ENCODE measurements around the gene LY6G6D. TPM values are rescaled to one million over a fixed set of nuclear protein-coding genes. Genes with fewer than 3 reads are reported as not detected.
A peak's percentile ranks its signal among the peaks of the same experiment; 100 is the strongest.

The LY6G6D gene
- total RNA-seq, 1 donor from 2014 or later, result 1.5 TPM

DNA sequence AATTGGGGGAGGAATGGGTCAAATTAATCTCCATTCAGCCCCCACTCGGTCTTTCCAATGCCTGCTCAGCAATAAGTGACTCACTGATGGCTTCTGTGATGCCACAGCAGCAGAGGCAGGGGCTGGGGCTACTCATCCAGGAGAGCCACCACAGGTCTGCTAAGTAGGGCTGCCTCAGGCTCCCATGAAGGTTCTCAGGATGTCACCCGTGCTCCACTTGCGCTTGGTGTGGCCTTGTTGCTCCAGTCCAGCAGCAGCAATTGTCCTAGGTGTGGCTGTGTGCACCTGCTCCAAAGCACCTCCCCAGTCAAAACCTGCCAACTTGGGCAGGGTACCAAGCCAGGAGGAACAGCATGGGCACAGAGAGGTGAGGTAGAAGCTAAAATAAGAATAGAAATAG is 7.0 kb downstream of the LY6G6D start:
- Mint-ChIP-seq H3K4me3 (no peak overlapping the region), H3K36me3 (peaks cover 17% of the 10 kb centered on the region), H3K27ac (no peak overlapping the region), H3K4me1 (ENCODE audit: unreplicated experiment) (peaks cover 34% of the 10 kb centered on the region), H3K9me3 (peaks cover 5% of the 10 kb centered on the region), H3K27me3 (no peaks in the 10 kb centered on the region)
- no peak for DNase-seq (ENCODE audit: extremely low spot score, unreplicated experiment)
- TF ChIP-seq, protein P1, sequence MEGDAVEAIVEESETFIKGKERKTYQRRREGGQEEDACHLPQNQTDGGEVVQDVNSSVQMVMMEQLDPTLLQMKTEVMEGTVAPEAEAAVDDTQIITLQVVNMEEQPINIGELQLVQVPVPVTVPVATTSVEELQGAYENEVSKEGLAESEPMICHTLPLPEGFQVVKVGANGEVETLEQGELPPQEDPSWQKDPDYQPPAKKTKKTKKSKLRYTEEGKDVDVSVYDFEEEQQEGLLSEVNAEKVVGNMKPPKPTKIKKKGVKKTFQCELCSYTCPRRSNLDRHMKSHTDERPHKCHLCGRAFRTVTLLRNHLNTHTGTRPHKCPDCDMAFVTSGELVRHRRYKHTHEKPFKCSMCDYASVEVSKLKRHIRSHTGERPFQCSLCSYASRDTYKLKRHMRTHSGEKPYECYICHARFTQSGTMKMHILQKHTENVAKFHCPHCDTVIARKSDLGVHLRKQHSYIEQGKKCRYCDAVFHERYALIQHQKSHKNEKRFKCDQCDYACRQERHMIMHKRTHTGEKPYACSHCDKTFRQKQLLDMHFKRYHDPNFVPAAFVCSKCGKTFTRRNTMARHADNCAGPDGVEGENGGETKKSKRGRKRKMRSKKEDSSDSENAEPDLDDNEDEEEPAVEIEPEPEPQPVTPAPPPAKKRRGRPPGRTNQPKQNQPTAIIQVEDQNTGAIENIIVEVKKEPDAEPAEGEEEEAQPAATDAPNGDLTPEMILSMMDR (conservative IDR thresholded peaks at IDR 0.05), result no peak

DNA sequence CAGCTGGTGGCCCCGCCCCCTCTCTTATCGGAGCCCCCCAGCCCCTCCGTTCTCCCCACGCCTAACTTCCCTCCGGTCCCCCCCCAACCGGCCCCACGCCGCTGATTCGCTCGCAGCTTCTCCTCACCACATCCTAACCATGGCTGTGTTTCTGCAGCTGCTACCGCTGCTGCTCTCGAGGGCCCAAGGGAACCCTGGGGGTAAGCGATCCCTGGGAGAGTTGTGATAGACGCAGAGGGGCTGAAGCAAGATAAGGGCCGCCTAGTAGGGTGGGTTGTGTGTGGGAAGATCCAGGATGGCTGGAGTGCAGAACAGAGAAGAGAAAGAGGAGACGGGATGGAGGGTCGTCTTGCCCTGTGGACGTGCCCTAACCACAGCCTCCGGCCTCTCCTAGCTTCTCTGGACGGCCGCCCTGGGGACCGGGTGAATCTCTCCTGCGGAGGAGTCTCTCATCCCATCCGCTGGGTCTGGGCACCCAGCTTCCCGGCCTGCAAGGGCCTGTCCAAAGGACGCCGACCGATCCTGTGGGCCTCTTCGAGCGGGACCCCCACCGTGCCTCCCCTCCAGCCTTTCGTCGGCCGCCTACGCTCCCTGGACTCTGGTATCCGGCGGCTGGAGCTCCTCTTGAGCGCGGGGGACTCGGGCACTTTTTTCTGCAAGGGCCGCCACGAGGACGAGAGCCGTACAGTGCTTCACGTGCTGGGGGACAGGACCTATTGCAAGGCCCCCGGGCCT is 8.3 kb downstream of the LY6G6D start, which contains the start of gene MPIG6B:
Gene MPIG6B (plus strand): TSS at position 129 of the 735 bp plus-strand sequence. CDS start 11 bp downstream, at position 140.
- peaks cover 21% of the 10 kb centered on the region for H3K4me1 Mint-ChIP-seq (ENCODE audit: unreplicated experiment)
- H3K9me3 Mint-ChIP-seq, result peaks cover 5% of the 10 kb centered on the region
- H3K4me3 Mint-ChIP-seq, result no peak within 1 kb of the TSS
- no peaks in the 10 kb centered on the region for H3K27me3 Mint-ChIP-seq
- H3K36me3 Mint-ChIP-seq, result peaks cover 21% of the 10 kb centered on the region
- peak within 1 kb of the TSS; percentile 13 for H3K27ac Mint-ChIP-seq
- no peak for DNase-seq (ENCODE audit: extremely low spot score, unreplicated experiment)
- TF ChIP-seq, protein P1 (conservative IDR thresholded peaks at IDR 0.05), result no peak

DNA sequence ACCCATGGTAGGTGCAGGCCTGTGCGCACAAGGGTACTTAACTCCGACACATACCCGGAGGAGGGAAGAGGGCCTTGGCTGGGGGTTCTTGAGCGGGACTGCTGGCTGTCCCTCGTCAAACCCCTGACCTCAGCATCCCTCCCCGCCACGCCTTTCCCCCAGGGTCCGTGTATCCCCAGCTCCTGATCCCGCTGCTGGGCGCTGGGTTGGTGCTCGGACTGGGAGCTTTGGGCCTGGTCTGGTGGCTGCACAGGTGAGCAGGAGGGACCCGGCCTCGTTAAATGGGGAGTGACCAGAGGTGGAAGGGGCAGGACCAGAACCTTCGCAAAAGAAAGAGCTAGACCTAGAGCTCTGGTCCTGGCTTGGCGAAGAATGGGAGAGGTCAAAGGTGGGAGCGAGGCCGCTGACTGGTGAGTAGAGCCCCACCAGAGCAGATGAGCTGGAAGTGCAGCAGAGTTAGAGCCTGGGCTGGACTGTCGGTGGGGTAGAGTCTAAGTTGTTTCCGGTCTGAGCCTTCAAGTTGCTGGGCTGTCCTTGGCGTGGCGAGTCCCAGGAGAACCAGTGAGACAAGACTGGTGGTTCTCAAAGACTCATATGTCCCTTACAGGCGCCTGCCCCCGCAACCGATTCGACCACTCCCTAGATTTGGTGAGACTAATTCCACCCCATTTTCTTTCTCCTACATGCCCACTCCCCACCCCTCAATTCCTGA is 9.0 kb downstream of the LY6G6D start:
- Mint-ChIP-seq H3K4me1 (ENCODE audit: unreplicated experiment) (peaks cover 16% of the 10 kb centered on the region), H3K27ac (peak overlapping the region; percentile 13), H3K4me3 (no peak overlapping the region), H3K27me3 (no peaks in the 10 kb centered on the region), H3K9me3 (peaks cover 5% of the 10 kb centered on the region), H3K36me3 (peaks cover 21% of the 10 kb centered on the region)
- DNase-seq (ENCODE audit: extremely low spot score, unreplicated experiment), result no peak
- TF ChIP-seq, protein P1 (conservative IDR thresholded peaks at IDR 0.05), result no peak

DNA sequence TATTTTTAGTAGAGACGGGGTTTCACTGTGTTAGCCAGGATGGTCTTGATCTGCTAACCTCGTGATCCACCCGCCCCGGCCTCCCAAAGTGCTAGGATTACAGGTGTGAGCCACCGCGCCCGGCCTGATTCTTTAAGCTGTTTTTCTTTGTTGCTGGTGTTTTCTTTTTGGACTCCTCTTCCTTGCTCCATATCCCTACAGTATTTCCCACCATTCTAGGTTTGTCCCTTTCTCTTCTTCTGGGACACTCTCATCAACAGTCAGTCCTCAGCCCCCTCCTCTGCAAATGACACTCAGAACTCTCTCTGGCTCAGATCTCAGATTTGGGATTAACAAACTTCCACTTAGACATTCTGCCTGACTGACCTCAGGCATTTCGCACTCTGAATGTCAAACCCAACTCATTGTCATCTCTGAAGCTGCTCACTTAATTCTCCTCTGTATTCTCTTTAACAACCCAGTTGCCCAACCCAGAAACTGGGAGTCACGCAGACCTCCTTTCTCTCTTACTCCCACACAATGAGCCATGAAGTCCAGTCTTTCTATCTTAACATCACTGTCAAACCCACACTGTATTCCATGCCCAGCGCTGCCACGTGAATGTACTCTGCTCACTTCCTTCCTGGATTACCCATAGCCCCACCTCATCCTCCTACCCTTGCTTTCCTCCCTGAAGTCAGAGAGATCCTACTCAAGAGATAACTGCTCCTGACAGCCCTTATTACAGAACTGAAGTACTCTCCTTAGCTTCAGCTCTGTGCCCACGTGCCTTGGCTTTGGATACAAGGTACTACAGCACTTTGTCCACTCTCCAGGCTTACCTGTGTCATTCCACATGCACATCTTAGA is 10.6 kb downstream of the LY6G6D start:
- H3K4me1 Mint-ChIP-seq (ENCODE audit: unreplicated experiment), result peaks cover 19% of the 10 kb centered on the region
- TF ChIP-seq, protein P1 (conservative IDR thresholded peaks at IDR 0.05), result no peak
- no peaks in the 10 kb centered on the region for H3K9me3 Mint-ChIP-seq
- H3K36me3 Mint-ChIP-seq, result peaks cover 26% of the 10 kb centered on the region
- H3K4me3 Mint-ChIP-seq, result no peak overlapping the region
- no peak for DNase-seq (ENCODE audit: extremely low spot score, unreplicated experiment)
- no peaks in the 10 kb centered on the region for H3K27me3 Mint-ChIP-seq
- peak overlapping the region; percentile 32 for H3K27ac Mint-ChIP-seq

DNA sequence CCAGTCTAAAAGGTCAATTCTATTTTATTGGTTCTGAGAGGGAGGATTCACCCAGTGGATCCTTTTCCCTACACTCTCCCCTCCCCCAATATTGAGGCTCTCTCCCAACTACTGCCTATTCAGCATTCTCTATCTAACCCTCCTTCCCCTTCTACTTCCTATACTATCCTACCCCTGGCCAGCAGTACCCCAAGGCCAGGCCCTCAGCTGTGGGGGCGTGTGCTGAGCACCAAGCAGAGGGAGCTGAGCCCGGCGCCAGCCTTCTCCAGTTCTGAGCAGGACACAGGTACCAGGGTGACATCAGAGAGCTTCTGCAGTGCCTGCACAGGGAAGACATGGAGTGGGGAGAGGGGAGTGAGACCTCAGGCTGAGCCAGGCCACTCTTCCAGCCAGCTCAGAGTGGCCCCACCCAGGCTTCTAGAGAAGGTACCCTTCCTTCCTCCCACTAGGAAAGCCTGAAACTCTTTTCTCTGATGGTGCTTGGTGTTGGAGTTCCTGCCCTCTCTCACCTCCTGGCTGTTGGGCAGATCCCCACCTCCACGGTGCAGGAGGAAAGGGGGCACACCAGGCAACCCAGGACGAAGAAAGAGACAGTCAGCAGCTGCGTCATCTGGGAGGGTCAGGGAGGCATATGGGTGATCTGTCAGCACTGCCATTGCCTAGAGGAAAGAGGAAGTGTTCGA is 12.0 kb downstream of the LY6G6D start:
- no peaks in the 10 kb centered on the region for H3K27me3 Mint-ChIP-seq
- peaks cover 33% of the 10 kb centered on the region for H3K36me3 Mint-ChIP-seq
- TF ChIP-seq, protein P1 (conservative IDR thresholded peaks at IDR 0.05), result no peak

More for the DNA sequence above, 12.0 kb downstream of the LY6G6D start:
- DNase-seq (ENCODE audit: extremely low spot score, unreplicated experiment), result no peak
- no peaks in the 10 kb centered on the region for H3K9me3 Mint-ChIP-seq
- H3K4me3 Mint-ChIP-seq, result peak overlapping the region; percentile 77
- H3K4me1 Mint-ChIP-seq (ENCODE audit: unreplicated experiment), result peaks cover 23% of the 10 kb centered on the region
- peak overlapping the region; percentile 69 for H3K27ac Mint-ChIP-seq

Data from type B pancreatic cell (in vitro differentiated cells).